Effector memory CD4-positive, alpha-beta T cell (primary cell): ENCODE measurements around the gene PLAA.
A peak's percentile ranks its signal among the peaks of the same experiment; 100 is the strongest.

ENCODE experiments used
- DNase-seq, 3 donors: peaks; one replicate each; pipeline ENCODE4 v3.0.0-alpha.2; 2020
- H3K27ac ChIP-seq: 2 replicates; pipeline ENCODE4 v1.7.0; 2013; ENCODE audit warnings: mild to moderate bottlenecking, low read length, moderate library complexity; ENCODE audit not compliant: insufficient read depth, poor library complexity, severe bottlenecking
- H3K27me3 ChIP-seq: replicated peaks from 2 replicates; pipeline ENCODE4 v1.7.0; 2013; ENCODE audit warnings: mild to moderate bottlenecking, low read length; ENCODE audit not compliant: insufficient read depth, control insufficient read depth, poor library complexity, severe bottlenecking
- H3K36me3 ChIP-seq: 2 replicates; pipeline ENCODE4 v1.7.0; 2013; ENCODE audit warnings: mild to moderate bottlenecking, low read length, moderate library complexity; ENCODE audit not compliant: control insufficient read depth, insufficient read depth
- H3K4me1 ChIP-seq: 2 replicates; pipeline ENCODE4 v1.7.0; 2013; ENCODE audit warnings: low read length, mild to moderate bottlenecking; ENCODE audit not compliant: control insufficient read depth, insufficient read depth, poor library complexity, severe bottlenecking
- H3K4me3 ChIP-seq: 2 replicates; pipeline ENCODE4 v1.7.0; 2013; ENCODE audit warnings: low read length, low read depth, mild to moderate bottlenecking; ENCODE audit not compliant: insufficient read depth, poor library complexity, severe bottlenecking
- H3K9me3 ChIP-seq: 2 replicates; pipeline ENCODE4 v1.7.0; 2013; ENCODE audit warnings: mild to moderate bottlenecking, low read length, moderate library complexity; ENCODE audit not compliant: control insufficient read depth

Gene PLAA

GRCh38 chr9:26955222-26955903 lies 8.3 kb upstream of the PLAA start:
- H3K27ac ChIP-seq = peak overlapping the region; percentile 85
- no peaks in the 10 kb centered on the region for H3K27me3 ChIP-seq
- no peaks in the 10 kb centered on the region for H3K36me3 ChIP-seq
- H3K4me1 ChIP-seq = peaks cover 8% of the 10 kb centered on the region
- peak overlapping the region; percentile 61 for H3K4me3 ChIP-seq
- DNase-seq = no peak
- no peaks in the 10 kb centered on the region for H3K9me3 ChIP-seq

GRCh38 chr9:26954050-26954508 lies 7.0 kb upstream of the PLAA start:
- H3K4me3 ChIP-seq = no peak overlapping the region
- H3K27me3 ChIP-seq = no peaks in the 10 kb centered on the region
- no peaks in the 10 kb centered on the region for H3K36me3 ChIP-seq
- no peaks in the 10 kb centered on the region for H3K9me3 ChIP-seq
- H3K4me1 ChIP-seq = peaks cover 8% of the 10 kb centered on the region
- H3K27ac ChIP-seq = no peak overlapping the region
- DNase-seq = no peak

- Histone ChIP-seq H3K4me3 (no peak overlapping the region), H3K9me3 (no peaks in the 10 kb centered on the region), H3K36me3 (no peaks in the 10 kb centered on the region), H3K4me1 (peaks cover 5% of the 10 kb centered on the region), H3K27me3 (no peaks in the 10 kb centered on the region), H3K27ac (no peak overlapping the region)
- DNase-seq = no peak
These were observed 4.8 kb upstream of the PLAA start for GRCh38 chr9:26951794-26952193.

- peaks cover 11% of the 10 kb centered on the region for H3K4me1 ChIP-seq
- no peak overlapping the region for H3K4me3 ChIP-seq
- no peaks in the 10 kb centered on the region for H3K27me3 ChIP-seq
- H3K9me3 ChIP-seq = no peaks in the 10 kb centered on the region
- no peaks in the 10 kb centered on the region for H3K36me3 ChIP-seq
- no peak for DNase-seq
- no peak overlapping the region for H3K27ac ChIP-seq
These were observed 3.5 kb upstream of the PLAA start for GRCh38 chr9:26950521-26950920.

GRCh38 chr9:26949637-26950069 lies 2.6 kb upstream of the PLAA start:
- H3K36me3 ChIP-seq = no peaks in the 10 kb centered on the region
- H3K9me3 ChIP-seq = no peaks in the 10 kb centered on the region
- no peak overlapping the region for H3K27ac ChIP-seq
- DNase-seq = no peak
- H3K4me1 ChIP-seq = peaks cover 12% of the 10 kb centered on the region
- no peak overlapping the region for H3K4me3 ChIP-seq
- no peaks in the 10 kb centered on the region for H3K27me3 ChIP-seq

- no peak for DNase-seq
- Histone ChIP-seq H3K9me3 (no peaks in the 10 kb centered on the region), H3K4me3 (peak overlapping the region; percentile 99)
These were observed 694 bp upstream of the PLAA start for GRCh38 chr9:26947736-26948135.

GRCh38 chr9:26945591-26945990 lies 1.5 kb downstream of the PLAA start:
- Histone ChIP-seq H3K4me3 (peak overlapping the region; percentile 2), H3K36me3 (no peaks in the 10 kb centered on the region), H3K4me1 (peaks cover 12% of the 10 kb centered on the region), H3K9me3 (no peaks in the 10 kb centered on the region), H3K27me3 (no peaks in the 10 kb centered on the region), H3K27ac (no peak overlapping the region)
- DNase-seq = no peak

More at GRCh38 chr9:26947736-26948135, 694 bp upstream of the PLAA start:
- H3K36me3 ChIP-seq = no peaks in the 10 kb centered on the region
- H3K27ac ChIP-seq = peak overlapping the region; percentile 99
- H3K4me1 ChIP-seq = peaks cover 12% of the 10 kb centered on the region
- H3K27me3 ChIP-seq = no peaks in the 10 kb centered on the region

- H3K36me3 ChIP-seq = peaks cover 4% of the 10 kb centered on the region
- H3K4me3 ChIP-seq = no peak overlapping the region
- no peaks in the 10 kb centered on the region for H3K9me3 ChIP-seq
- H3K27me3 ChIP-seq = no peaks in the 10 kb centered on the region
- no peak for DNase-seq
- no peak overlapping the region for H3K27ac ChIP-seq
- peaks cover 4% of the 10 kb centered on the region for H3K4me1 ChIP-seq
These were observed 6.3 kb downstream of the PLAA start for GRCh38 chr9:26940779-26941178.

- no peak for DNase-seq
- Histone ChIP-seq H3K36me3 (peaks cover 4% of the 10 kb centered on the region), H3K27me3 (no peaks in the 10 kb centered on the region), H3K9me3 (no peaks in the 10 kb centered on the region), H3K4me1 (no peaks in the 10 kb centered on the region), H3K27ac (no peak overlapping the region), H3K4me3 (no peak overlapping the region)
These were observed 6.9 kb downstream of the PLAA start for GRCh38 chr9:26939955-26940711.

GRCh38 chr9:26937816-26938371 lies 9.1 kb downstream of the PLAA start:
- H3K4me1 ChIP-seq = no peaks in the 10 kb centered on the region
- DNase-seq = no peak
- H3K4me3 ChIP-seq = no peak overlapping the region
- H3K27me3 ChIP-seq = no peaks in the 10 kb centered on the region
- H3K9me3 ChIP-seq = no peaks in the 10 kb centered on the region
- H3K36me3 ChIP-seq = peaks cover 6% of the 10 kb centered on the region
- H3K27ac ChIP-seq = no peak overlapping the region
